GM21381 (cell line): ENCODE data around the gene ANKRD16.
"Not testable (repeated sequence)": the region's sequence is repeated elsewhere in the genome, so short reads cannot be mapped to it uniquely, and the experiment has no call there.

Experiments
- ATAC-seq: cut with Tn5 transposase; IDR thresholded peaks from one replicate; pipeline ENCODE4 v1.9.1; 2021; ENCODE audit warnings: mild to moderate bottlenecking, moderate library complexity; ENCODE audit not compliant: unreplicated experiment

Gene ANKRD16

GRCh38 chr10:5840314-5841307 is 49.1 kb downstream of the ANKRD16 start:
- ATAC-seq, result peak; percentile 78

DNA sequence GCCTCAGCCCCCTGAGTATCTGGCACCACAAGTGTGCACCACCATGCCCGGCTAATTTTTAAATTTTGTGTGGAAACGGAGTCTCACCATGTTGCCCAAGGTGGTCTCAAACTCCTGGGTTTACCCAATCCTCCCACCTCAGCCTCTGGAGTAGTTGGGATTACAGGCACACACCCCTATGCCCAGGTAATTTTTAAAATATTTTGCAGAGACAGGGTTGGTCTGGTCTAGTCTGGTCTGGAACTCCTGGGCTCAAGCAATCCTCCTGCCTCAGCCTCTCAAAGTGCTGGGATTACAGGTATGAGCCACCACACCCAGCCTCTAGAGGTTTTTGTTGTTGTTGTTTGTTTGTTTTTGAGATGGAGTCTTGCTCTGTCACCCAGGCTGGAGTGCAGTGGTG is 53.5 kb downstream of the ANKRD16 start:
- ATAC-seq, result not testable (repeated sequence)

- no peak for ATAC-seq
Measured at GRCh38 chr10:5835446-5836095, 54.1 kb downstream of the ANKRD16 start.

DNA sequence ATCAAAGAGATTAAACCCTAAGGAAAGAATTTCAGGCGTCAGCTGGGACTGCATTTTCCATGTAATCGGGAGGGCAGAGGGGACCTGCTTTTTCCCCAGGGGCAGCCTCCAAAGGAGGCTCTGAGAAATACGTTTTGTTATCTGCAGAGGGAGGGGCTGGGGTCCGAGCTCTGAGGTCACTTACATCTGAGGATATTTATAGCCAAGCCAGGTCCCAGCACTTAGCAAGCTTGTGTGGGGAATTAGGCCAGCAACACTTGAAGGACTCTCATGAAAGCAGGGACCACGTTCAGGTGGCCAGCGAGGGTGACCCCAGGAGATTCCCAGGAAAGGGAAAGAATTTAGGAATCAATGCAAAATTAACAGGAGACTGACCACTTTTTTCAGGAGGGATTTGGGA is 55.9 kb downstream of the ANKRD16 start:
- no peak for ATAC-seq

DNA sequence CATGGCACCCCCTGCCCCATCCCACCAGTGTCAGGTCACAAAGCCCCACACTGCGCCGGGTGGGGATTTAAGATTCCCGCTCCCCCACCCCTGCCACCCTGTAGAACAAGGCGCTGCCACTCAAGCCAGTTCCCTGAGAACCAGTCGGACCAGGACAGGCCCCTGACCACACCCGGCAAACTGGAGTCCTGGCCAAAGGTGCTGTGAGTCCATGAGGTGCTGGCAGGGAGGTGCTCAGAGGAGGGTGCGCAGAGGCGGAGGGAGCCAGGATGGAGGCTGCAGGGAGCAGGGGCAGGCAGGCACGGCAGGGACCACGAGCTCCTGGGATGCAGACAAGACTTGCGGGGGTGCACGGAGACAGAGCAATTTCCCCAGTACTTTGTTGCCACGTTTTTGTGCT is 56.7 kb downstream of the ANKRD16 start:
- ATAC-seq, result no peak

GRCh38 chr10:5831446-5831782 is 58.3 kb downstream of the ANKRD16 start:
- no peak for ATAC-seq

GRCh38 chr10:5830629-5831445 is 58.9 kb downstream of the ANKRD16 start:
- no peak for ATAC-seq

GRCh38 chr10:5829267-5829666 is 60.4 kb downstream of the ANKRD16 start:
- no peak for ATAC-seq

- no peak for ATAC-seq
Measured at GRCh38 chr10:5828725-5829124, 61.0 kb downstream of the ANKRD16 start.

DNA sequence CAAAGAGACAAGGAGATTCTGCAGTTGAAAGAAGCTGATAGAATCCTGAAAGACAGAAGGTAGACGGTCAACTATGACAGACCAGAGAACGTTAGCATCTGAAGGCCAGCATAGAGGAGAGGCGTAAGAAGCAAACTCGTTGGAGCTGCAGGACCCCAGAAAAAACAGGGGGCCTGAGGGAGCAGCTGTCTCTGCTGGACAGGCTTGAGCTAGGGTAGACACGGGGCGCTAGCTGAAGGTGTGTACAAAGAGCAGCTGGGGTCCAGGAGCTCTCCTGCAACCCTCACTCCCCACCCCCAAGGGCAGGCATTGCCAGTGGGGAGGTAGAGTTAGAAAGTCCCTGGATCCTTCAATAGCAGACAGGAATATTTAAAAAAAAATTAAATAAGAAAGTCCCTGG is 61.9 kb downstream of the ANKRD16 start:
- ATAC-seq, result no peak

DNA sequence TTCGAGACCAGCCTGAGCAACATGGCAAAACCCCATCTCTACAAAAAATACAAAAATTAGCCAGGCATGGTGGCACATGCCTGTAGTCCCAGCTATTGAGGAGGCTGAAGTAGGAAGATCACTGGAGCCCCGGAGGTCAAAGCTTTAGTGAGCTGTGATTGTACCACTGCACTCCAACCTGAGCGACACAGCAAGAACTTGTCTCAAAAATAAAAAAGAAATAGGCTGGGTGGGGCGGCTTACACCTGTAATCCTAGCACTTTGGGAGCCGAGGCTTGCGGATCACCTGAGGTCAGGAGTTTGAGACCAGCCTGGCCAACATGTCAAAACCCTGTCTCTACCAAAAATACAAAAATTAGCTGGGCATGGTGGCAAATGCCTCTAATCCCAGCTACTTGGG is 63.2 kb downstream of the ANKRD16 start:
- not testable (repeated sequence) for ATAC-seq

GRCh38 chr10:5818894-5819293 is 70.8 kb downstream of the ANKRD16 start:
- peak; percentile 40 for ATAC-seq

GRCh38 chr10:5818048-5818331 is 71.7 kb downstream of the ANKRD16 start:
- no peak for ATAC-seq

DNA sequence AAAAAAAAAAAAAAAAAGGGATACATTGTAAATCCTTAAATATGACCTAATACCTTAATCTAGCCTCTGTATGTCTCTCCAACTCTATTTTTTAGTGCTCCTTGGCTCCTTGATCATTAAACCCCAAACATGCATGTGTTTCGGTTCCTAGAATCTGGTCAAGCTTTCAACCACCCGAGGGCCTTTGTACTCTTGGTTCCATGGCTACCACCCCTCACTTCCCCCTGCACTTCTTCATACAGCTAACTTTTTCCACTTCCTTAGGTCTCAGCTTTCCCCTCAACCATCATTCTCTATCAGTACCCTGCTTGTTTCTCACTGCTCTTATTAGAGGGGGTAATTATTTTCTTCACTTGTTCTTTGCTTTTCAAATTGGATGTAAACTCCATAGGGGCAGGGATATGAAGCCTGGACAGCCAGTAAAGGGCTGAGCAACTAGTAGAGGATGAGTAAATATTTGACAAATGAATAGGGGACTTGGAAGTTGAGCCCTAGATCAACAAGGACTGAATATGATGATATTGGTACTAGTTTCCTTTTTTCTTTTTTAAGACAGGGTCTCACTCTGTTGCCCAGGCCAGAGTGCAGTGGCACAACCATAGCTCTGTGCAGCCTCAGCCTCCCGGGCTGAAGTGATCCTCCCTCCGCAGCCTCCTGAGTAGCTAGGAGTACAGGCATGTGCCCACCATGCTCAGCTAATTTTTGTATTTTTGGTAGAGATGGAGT is 72.2 kb downstream of the ANKRD16 start:
- ATAC-seq, result no peak

GRCh38 chr10:5816170-5816569 is 73.5 kb downstream of the ANKRD16 start:
- ATAC-seq, result no peak

DNA sequence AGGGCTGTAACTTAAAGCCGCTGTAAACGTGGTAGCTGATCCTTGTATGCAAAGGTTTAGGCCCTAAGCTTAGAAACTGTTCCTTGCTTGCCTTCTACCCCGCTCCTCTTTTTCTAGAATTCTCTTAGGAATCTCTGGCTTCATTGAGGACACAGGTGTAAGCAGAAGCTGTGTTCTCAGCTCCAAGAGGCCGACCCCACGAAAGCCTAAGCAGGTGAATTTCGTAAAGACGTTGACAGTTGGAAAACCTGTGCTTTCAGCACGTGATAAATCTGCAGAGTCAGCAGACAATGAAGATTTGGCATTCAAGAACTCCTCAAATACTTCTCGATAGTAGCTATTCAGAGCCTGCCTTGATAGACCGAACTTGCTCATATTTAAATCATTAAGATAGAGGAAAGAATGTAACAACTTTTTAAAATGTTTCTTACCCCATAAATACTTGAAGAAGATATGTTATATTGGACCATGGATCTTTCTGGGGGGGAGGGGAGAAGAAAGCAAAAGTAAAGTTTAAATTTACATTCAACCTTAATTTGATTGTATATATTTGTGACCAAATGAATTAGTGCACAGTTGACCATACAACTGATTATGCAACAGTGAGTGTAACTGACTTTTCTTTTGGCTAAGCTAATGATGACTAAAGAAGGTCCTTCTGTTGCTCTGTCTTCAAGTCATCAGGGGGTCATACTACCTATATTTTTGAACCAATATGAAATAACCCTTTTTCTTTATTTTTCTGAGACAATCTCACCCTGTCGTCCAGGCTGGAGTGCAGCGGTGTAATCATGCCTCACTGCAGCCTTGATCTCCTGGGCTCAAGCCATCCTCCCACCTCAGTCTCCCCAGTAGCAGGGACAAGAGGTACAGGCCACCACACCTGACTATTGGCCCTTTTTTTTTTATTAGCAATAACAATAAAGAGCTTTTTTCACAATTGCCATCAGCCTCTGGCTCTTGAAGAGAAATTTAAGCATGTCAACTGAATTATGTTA is 75.3 kb downstream of the ANKRD16 start:
- ATAC-seq, result no peak

- peak; percentile 72 for ATAC-seq
Measured at GRCh38 chr10:5813341-5814109, 76.2 kb downstream of the ANKRD16 start, which contains the start of gene GDI2. Gene GDI2 (minus strand): TSS chr10:5813434. CDS start chr10:5813258, 176 bp downstream.

DNA sequence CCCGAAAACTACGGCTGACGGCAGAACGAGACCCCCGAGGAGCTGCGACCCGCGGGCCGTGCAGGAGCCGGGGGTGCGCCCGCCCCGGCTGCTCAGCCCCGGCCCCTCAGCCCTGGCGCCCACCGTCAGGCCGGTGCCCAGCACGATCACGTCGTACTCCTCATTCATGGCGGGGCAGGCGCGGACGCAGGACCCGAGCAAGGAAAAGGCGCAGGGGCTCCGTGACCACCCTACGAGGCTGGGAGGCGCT is 76.7 kb downstream of the ANKRD16 start:
- ATAC-seq, result peak; percentile 21
